Measurements from ENCODE around the gene STARD8.

DNA sequence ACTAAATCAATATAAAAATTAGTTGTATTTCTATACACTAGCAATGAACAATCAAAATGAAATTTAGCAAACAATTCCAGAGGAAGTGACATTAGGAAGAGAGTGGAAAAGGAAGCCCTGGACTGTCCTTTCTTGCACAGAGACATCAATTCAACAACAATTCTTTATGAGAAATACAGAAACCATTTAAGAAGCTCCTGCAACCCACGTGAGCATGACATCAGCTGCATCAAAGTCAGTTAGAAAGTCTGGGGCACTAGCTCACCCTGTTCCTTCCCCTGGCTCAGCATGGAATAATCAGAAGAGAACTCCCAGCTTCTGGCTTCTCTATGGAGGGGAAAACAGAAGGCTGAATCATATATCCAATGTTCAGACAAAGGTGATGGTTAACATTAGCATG lies 48.6 kb upstream of the STARD8 start:
- TF ChIP-seq POLR2AphosphoS5 (IDR thresholded peaks at IDR 0.05) = no peak
- TF ChIP-seq, protein P1, sequence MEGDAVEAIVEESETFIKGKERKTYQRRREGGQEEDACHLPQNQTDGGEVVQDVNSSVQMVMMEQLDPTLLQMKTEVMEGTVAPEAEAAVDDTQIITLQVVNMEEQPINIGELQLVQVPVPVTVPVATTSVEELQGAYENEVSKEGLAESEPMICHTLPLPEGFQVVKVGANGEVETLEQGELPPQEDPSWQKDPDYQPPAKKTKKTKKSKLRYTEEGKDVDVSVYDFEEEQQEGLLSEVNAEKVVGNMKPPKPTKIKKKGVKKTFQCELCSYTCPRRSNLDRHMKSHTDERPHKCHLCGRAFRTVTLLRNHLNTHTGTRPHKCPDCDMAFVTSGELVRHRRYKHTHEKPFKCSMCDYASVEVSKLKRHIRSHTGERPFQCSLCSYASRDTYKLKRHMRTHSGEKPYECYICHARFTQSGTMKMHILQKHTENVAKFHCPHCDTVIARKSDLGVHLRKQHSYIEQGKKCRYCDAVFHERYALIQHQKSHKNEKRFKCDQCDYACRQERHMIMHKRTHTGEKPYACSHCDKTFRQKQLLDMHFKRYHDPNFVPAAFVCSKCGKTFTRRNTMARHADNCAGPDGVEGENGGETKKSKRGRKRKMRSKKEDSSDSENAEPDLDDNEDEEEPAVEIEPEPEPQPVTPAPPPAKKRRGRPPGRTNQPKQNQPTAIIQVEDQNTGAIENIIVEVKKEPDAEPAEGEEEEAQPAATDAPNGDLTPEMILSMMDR (IDR thresholded peaks at IDR 0.05 in 8 of 11, conservative IDR thresholded peaks at IDR 0.05 in 3 of 11) = no peak
